GM21447 (cell line): ENCODE data around the gene IL27RA.

ENCODE experiments used
- ATAC-seq: cut with Tn5 transposase; IDR thresholded peaks from one replicate; pipeline ENCODE4 v1.9.1; 2021; ENCODE audit not compliant: unreplicated experiment

Gene IL27RA

GRCh38 chr19:14082675-14082960, 51.1 kb downstream of the IL27RA start:
- ATAC-seq, result no peak

GRCh38 chr19:14085309-14085995, 53.9 kb downstream of the IL27RA start, which contains the start of gene C19orf67:
Gene C19orf67, minus strand, starts transcription at chr19:14085783. Its CDS starts 156 bp downstream, at chr19:14085627.
- no peak for ATAC-seq

- ATAC-seq, result no peak
Measured at GRCh38 chr19:14086098-14086497, 54.5 kb downstream of the IL27RA start.

GRCh38 chr19:14088634-14089411, 57.3 kb downstream of the IL27RA start:
- ATAC-seq, result no peak

DNA sequence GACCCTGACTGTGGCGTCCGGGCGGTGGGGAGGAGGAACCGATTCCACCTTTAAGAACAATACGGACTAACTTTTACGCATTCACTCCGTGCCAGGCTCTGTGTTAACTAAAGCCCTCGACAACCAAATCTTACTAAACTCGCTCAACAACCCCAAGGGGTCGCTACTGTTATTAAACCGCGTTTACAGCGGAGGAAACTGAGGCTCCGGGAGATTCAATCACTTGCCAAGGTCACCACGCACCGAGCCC, 57.8 kb downstream of the IL27RA start:
- no peak for ATAC-seq

- ATAC-seq, result no peak
Measured at GRCh38 chr19:14089662-14090508, 58.3 kb downstream of the IL27RA start.

- ATAC-seq, result peak; percentile 39
Measured at GRCh38 chr19:14090509-14091080, 59.0 kb downstream of the IL27RA start, which contains the start of gene SAMD1. Gene SAMD1, minus strand, starts transcription at chr19:14090751.

- ATAC-seq, result peak; percentile 42
Measured at GRCh38 chr19:14091081-14091812, 59.7 kb downstream of the IL27RA start.

GRCh38 chr19:14091813-14092462, 60.4 kb downstream of the IL27RA start:
- ATAC-seq, result peak; percentile 22

DNA sequence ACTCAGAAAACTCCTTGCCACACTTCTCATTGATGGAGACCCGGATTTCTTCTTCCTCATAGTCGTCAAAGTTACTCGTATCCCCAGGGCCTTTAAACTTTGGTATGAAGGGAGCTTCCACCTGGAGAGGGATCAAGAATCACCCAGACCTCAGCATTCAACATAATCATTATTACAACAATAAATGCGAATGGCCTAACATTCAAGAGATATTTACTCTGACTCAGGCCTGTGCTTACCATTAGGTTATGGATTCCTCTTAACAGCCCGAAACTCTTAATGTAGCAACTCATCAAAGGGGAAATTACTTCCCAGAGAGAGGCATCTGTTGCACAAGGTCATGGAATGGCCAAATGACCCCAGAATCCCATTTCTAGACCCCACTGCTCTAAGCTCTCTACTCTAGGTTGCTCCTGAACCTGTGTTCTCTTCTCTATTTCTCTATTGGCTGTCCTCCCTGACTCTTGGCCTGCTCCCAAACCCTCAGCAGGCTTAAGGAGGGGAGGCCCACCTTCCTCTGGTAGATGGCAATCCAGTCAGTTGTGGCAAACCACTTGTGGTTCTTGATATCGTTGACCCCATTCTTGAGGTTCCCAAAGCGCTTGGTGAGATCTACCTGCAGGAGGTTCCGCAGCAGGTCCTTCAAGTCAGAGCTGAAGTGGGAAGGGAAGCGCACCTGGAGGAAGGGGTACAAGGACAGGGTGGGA, 61.7 kb downstream of the IL27RA start:
- ATAC-seq, result no peak

DNA sequence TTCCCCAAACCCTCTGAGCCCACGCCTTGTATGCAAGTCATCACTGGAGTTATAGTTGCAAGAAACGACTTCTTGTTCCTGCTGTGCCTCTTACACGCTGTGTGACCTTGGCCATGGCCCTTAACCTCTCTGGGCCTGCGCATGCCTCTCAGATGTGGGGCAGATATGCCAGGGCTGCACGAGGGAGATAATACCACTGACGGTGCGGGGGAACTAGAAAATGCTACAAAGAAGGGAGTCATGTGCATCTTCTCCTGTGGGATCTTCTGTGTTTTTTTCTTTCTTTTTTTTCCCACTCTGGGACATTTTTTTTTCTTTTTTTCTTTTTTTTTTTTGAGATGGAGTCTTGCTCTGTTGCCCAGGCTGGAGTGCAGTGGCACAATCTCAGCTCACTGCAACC, 63.3 kb downstream of the IL27RA start:
- no peak for ATAC-seq

GRCh38 chr19:14096272-14096992, 64.9 kb downstream of the IL27RA start:
- no peak for ATAC-seq

- no peak for ATAC-seq
Measured at GRCh38 chr19:14097532-14098151, 66.1 kb downstream of the IL27RA start.

DNA sequence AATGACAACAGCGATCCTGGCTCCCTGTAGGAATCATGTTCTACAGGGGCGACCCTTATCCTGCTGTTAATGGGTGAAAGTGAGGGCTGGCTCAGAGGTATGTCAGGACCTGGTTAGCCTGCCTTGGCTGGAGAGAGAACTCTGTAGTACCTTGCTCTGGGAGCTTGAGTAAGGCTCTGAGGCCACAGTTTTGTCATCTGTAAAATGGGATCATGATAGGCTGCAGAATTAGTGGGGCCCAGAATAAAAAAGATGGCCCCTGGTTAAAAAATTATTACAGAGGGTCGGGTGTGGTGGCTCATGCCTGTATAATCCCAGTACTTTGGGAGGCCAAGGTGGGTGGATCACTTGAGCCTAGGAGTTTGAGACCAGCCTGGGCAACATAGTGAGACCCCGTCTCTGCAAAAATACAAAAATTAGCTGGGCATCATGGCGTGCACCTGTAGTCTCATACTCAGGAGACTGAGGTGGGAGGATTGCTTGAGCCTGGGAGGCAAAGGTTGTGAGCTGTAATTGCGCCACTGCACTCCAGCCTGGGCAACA, 69.5 kb downstream of the IL27RA start:
- no peak for ATAC-seq

DNA sequence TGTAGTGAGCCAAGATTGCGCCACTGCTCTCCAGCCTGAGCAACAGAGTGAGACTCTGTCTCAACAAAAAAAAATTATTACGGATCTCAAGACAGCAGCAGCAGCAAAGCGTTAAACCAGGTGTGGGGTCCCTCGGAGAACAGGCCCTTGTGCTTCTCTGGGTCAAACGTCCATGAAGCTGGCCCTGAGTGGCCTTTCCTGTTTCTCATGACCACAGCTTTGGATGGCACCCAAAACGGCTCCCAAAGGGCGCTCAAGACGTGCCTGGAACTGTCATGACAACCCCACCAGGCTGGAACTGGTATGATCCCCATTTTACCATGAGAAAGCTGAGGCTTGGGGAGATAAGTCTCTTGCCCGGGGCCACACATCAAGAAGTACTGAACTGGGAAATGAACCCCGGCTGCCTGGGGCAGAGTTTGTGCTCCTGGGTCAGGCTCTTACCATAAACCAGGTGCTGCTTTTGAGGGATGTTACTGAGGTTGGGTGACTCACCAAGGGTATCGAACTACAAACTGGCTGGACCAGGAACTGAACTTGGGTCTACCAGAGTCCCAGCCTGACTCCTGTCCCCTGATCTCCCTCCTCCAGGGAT, 70.6 kb downstream of the IL27RA start:
- no peak for ATAC-seq

DNA sequence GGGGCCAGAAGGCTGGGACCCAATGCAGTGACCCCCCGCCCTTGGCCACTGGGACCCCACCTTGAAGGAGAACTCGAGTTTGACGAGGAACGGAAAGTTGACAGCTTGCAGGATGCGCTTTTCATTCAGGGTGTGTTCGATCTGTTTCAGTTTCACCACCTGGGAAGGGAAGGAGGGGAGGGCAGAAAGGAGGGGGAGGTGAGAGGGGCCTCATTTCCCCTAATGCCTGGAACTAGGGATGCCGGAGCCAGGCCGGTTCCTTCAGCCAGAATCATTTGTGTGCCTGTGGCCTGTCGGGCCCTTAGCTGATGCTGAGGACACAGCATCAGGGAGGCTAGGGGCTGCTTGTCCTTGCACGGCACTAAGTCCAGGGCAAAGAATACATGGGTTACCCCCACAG, 71.2 kb downstream of the IL27RA start:
- no peak for ATAC-seq
